ENCODE data around the gene FCF1.

Gene FCF1

GRCh38 chr14:74684434-74684833, 28.5 kb upstream of the FCF1 start:
- no peaks in the 10 kb centered on the region for H4K20me1 ChIP-seq (ENCODE audit: insufficient read depth, low read length, poor library complexity, severe bottlenecking)
- H3K9me2 ChIP-seq (replicated peaks; ENCODE audit: low read depth, low read length) = no peaks in the 10 kb centered on the region
- H3K9me3 ChIP-seq (ENCODE audit: insufficient read depth, low read depth, low read length) = no peaks in the 10 kb centered on the region
- no peaks in the 10 kb centered on the region for H3F3A ChIP-seq (ENCODE audit: low read depth)
- no peak for TF ChIP-seq EZH2phosphoT487 (IDR thresholded peaks at IDR 0.05; ENCODE audit: borderline replicate concordance)
- TF ChIP-seq, protein P1, sequence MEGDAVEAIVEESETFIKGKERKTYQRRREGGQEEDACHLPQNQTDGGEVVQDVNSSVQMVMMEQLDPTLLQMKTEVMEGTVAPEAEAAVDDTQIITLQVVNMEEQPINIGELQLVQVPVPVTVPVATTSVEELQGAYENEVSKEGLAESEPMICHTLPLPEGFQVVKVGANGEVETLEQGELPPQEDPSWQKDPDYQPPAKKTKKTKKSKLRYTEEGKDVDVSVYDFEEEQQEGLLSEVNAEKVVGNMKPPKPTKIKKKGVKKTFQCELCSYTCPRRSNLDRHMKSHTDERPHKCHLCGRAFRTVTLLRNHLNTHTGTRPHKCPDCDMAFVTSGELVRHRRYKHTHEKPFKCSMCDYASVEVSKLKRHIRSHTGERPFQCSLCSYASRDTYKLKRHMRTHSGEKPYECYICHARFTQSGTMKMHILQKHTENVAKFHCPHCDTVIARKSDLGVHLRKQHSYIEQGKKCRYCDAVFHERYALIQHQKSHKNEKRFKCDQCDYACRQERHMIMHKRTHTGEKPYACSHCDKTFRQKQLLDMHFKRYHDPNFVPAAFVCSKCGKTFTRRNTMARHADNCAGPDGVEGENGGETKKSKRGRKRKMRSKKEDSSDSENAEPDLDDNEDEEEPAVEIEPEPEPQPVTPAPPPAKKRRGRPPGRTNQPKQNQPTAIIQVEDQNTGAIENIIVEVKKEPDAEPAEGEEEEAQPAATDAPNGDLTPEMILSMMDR (conservative IDR thresholded peaks at IDR 0.05; ENCODE audit: low read length) = no peak
- peaks cover 69% of the 10 kb centered on the region for H3K36me3 ChIP-seq (ENCODE audit: insufficient read depth, low read length)
- no peak overlapping the region for H3K9ac ChIP-seq (ENCODE audit: low read depth, low read length, poor library complexity, severe bottlenecking)
- H3K79me2 ChIP-seq (ENCODE audit: insufficient read depth, low read length) = no peaks in the 10 kb centered on the region
- H3K27me3 ChIP-seq (ENCODE audit: insufficient read depth, low read length, poor library complexity, severe bottlenecking) = no peaks in the 10 kb centered on the region
- no peak overlapping the region for H3K4me3 ChIP-seq (ENCODE audit: low read length, poor library complexity, severe bottlenecking)
- peaks cover 10% of the 10 kb centered on the region for H3K4me1 ChIP-seq (ENCODE audit: insufficient read depth, low read length, poor library complexity, severe bottlenecking)
- H2AFZ ChIP-seq (ENCODE audit: low read length) = no peak overlapping the region
- H3K4me2 ChIP-seq (ENCODE audit: low read depth, low read length, poor library complexity, severe bottlenecking) = no peak overlapping the region

- H3K36me3 ChIP-seq (ENCODE audit: insufficient read depth, low read length) = peaks cover 73% of the 10 kb centered on the region
- H3K4me3 ChIP-seq (ENCODE audit: low read length, poor library complexity, severe bottlenecking) = no peak overlapping the region
- no peaks in the 10 kb centered on the region for H3K79me2 ChIP-seq (ENCODE audit: insufficient read depth, low read length)
- TF ChIP-seq, protein P1 (conservative IDR thresholded peaks at IDR 0.05; ENCODE audit: low read length) = no peak
- no peak for TF ChIP-seq EZH2phosphoT487 (IDR thresholded peaks at IDR 0.05; ENCODE audit: borderline replicate concordance)
- no peaks in the 10 kb centered on the region for H3K27me3 ChIP-seq (ENCODE audit: insufficient read depth, low read length, poor library complexity, severe bottlenecking)
- no peaks in the 10 kb centered on the region for H3K9me2 ChIP-seq (replicated peaks; ENCODE audit: low read depth, low read length)
- H3K4me1 ChIP-seq (ENCODE audit: insufficient read depth, low read length, poor library complexity, severe bottlenecking) = peaks cover 10% of the 10 kb centered on the region
- H3K9ac ChIP-seq (ENCODE audit: low read depth, low read length, poor library complexity, severe bottlenecking) = no peak overlapping the region
- H3F3A ChIP-seq (ENCODE audit: low read depth) = no peaks in the 10 kb centered on the region
- no peak overlapping the region for H3K4me2 ChIP-seq (ENCODE audit: low read depth, low read length, poor library complexity, severe bottlenecking)
- no peaks in the 10 kb centered on the region for H4K20me1 ChIP-seq (ENCODE audit: insufficient read depth, low read length, poor library complexity, severe bottlenecking)
- H2AFZ ChIP-seq (ENCODE audit: low read length) = no peak overlapping the region
- H3K9me3 ChIP-seq (ENCODE audit: insufficient read depth, low read depth, low read length) = no peaks in the 10 kb centered on the region
These were observed 27.9 kb upstream of the FCF1 start for GRCh38 chr14:74685056-74685455.

DNA sequence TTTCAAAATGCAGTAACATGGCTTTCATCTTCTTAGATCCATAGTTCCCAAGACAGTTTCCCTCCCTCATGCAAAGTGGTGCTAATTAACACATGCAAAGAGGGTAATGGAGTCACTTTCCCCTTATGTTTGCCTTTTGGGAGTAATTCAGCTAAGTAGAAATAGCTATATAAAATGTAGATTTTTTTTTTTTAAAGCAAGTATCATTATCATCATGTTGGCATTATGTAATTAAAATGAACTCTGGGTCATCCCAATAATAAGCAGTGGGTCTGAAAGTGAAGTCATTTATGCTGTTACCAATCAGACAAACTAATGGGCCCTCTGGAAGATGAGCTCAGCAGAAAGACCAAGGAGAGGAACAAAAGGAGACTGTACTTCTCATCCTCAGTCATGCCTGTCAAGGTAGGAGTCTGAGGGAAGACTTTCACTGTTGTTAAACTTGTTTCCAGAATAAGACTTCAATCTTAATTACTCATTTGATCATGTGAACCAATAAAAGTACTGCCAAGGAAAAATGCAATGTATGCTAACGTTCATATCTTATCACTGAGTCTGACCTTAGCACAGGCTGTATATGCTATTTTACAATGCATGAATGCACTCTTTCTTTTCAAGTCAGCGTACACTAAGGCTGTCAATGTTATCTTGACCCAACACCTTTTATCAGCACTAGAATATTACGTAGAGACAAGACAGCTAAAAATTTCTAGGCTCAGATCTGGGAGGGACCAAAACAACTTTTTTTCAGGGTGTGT, 26.8 kb upstream of the FCF1 start:
- Histone ChIP-seq H3K9me2 (replicated peaks; ENCODE audit: low read depth, low read length) (no peaks in the 10 kb centered on the region), H2AFZ (ENCODE audit: low read length) (no peak overlapping the region), H3K9me3 (ENCODE audit: insufficient read depth, low read depth, low read length) (no peaks in the 10 kb centered on the region), H3K9ac (ENCODE audit: low read depth, low read length, poor library complexity, severe bottlenecking) (no peak overlapping the region), H3K79me2 (ENCODE audit: insufficient read depth, low read length) (no peaks in the 10 kb centered on the region), H3K4me1 (ENCODE audit: insufficient read depth, low read length, poor library complexity, severe bottlenecking) (peaks cover 10% of the 10 kb centered on the region), H3K4me2 (ENCODE audit: low read depth, low read length, poor library complexity, severe bottlenecking) (no peak overlapping the region), H4K20me1 (ENCODE audit: insufficient read depth, low read length, poor library complexity, severe bottlenecking) (no peaks in the 10 kb centered on the region), H3F3A (ENCODE audit: low read depth) (no peaks in the 10 kb centered on the region), H3K27me3 (ENCODE audit: insufficient read depth, low read length, poor library complexity, severe bottlenecking) (no peaks in the 10 kb centered on the region), H3K4me3 (ENCODE audit: low read length, poor library complexity, severe bottlenecking) (no peak overlapping the region), H3K36me3 (ENCODE audit: insufficient read depth, low read length) (peaks cover 74% of the 10 kb centered on the region)
- TF ChIP-seq EZH2phosphoT487 (IDR thresholded peaks at IDR 0.05; ENCODE audit: borderline replicate concordance) = no peak
- TF ChIP-seq, protein P1 (conservative IDR thresholded peaks at IDR 0.05; ENCODE audit: low read length) = no peak
